T-cell (primary cell): Measurements from ENCODE around the gene RFNG. TPM values are rescaled to one million over a fixed set of nuclear protein-coding genes. Genes with fewer than 3 reads are reported as not detected.

Experiments used
- ATAC-seq, 4 experiments: fragments of 200-7000 bp in 3 of 4; fragments of 150-1000 bp in 1 of 4; cut with Tn5 transposase; replicated peaks in 1 of 4; 1 replicate in 3 of 4; 2 replicates in 1 of 4; pipeline ENCODE4 v1.10.0; 2021; ENCODE audit warnings: moderate library complexity in 3 of 4, mild to moderate bottlenecking in 2 of 4, moderate number of reproducible peaks in 1 of 4
- CTCF ChIA-PET, 2 donors: fragments of 300-600 bp; sonication (Branson Sonifier 250); formaldehyde crosslinking; loops; one replicate each; lab custom pipeline; 2022; ENCODE audit warnings: antibody characterized with exemption in 2 of 2; lab: Charles Lee
- POLR2A ChIA-PET, 2 donors: fragments of 300-600 bp; sonication (Branson Sonifier 250); formaldehyde crosslinking; loops; one replicate each; lab custom pipeline; 2022; ENCODE audit warnings: antibody characterized with exemption in 2 of 2; lab: Charles Lee
- DNase-seq, 35 experiments: peaks; one replicate each; pipeline versions ENCODE4 v3.0.0 to v3.0.0-alpha.2; 2013 to 2023
- H3K27ac ChIP-seq: one replicate; pipeline ENCODE4 v1.5.1; 2013; ENCODE audit warnings: low read length
- H3K27me3 ChIP-seq, 2 experiments: replicated peaks in 1 of 2; 1 replicate in 1 of 2; 2 replicates in 1 of 2; pipeline versions ENCODE4 v1.6.1 to v1.7.0; 2013; ENCODE audit warnings: low read length in 1 of 2, mixed read lengths in 1 of 2; ENCODE audit not compliant: control insufficient read depth in 2 of 2, insufficient read depth in 2 of 2; ENCODE audit errors: extremely low read depth in 1 of 2
- H3K36me3 ChIP-seq, 2 donors: 1 replicate in 1 of 2; 2 replicates in 1 of 2; pipeline versions ENCODE4 v1.6.1 to v1.7.0; 2013; ENCODE audit warnings: low read length in 1 of 2; ENCODE audit not compliant: control insufficient read depth in 2 of 2, insufficient read depth in 1 of 2; ENCODE audit errors: extremely low read depth in 1 of 2
- H3K4me1 ChIP-seq, 2 experiments: 1 replicate in 1 of 2; 2 replicates in 1 of 2; pipeline versions ENCODE4 v1.6.1 to v1.7.0; 2013; ENCODE audit warnings: low read length in 2 of 2, mixed read lengths in 1 of 2; ENCODE audit not compliant: insufficient read depth in 2 of 2, control insufficient read depth in 1 of 2; ENCODE audit errors: extremely low read depth in 1 of 2
- H3K4me3 ChIP-seq, 2 donors: 1 replicate in 1 of 2; 2 replicates in 1 of 2; pipeline versions ENCODE4 v1.5.1 to v1.7.0; 2013; ENCODE audit warnings: mild to moderate bottlenecking in 2 of 2, low read length in 1 of 2, moderate library complexity in 1 of 2; ENCODE audit not compliant: control insufficient read depth in 1 of 2; ENCODE audit errors: extremely low read depth in 1 of 2
- H3K9me3 ChIP-seq: 2 replicates; pipeline ENCODE4 v1.7.0; 2013
- H3K27ac Mint-ChIP-seq, 2 donors: one replicate each; pipeline ENCODE4 v1.8.0; 2020 to 2021; ENCODE audit warnings: mild to moderate bottlenecking in 2 of 2, mixed read lengths in 2 of 2
- H3K27me3 Mint-ChIP-seq, 2 donors: one replicate each; pipeline ENCODE4 v1.8.0; 2021 to 2022; ENCODE audit warnings: mixed read lengths in 2 of 2
- H3K36me3 Mint-ChIP-seq: one replicate; pipeline ENCODE4 v1.8.0; 2021; ENCODE audit warnings: mixed read lengths
- H3K4me1 Mint-ChIP-seq, 3 donors: one replicate each; pipeline ENCODE4 v1.8.0; 2020 to 2022; ENCODE audit warnings: mixed read lengths in 3 of 3, mild to moderate bottlenecking in 1 of 3
- H3K4me3 Mint-ChIP-seq, 3 donors: one replicate each; pipeline ENCODE4 v1.8.0; 2020 to 2022; ENCODE audit warnings: mild to moderate bottlenecking in 3 of 3, mixed read lengths in 3 of 3, moderate library complexity in 3 of 3
- H3K9me3 Mint-ChIP-seq, 3 donors: one replicate each; pipeline ENCODE4 v1.8.0; 2020 to 2022; ENCODE audit warnings: mixed read lengths in 3 of 3
- WGBS: methylation state at CpG from one replicate; pipeline ENCODE4 v1.1.5; 2013; ENCODE audit warnings: missing lambda C conversion rate; ENCODE audit not compliant: insufficient coverage; 5-methylcytosine and 5-hydroxymethylcytosine counted together
- total RNA-seq, 35 experiments: library from RNA in 6 of 35; stranded (reverse) in 6 of 35; fragments of 120-200 nt in 1 of 35; gene quantifications; one replicate each; pipeline versions ENCODE4 v1.2.1 to v1.2.4 and lab custom pipeline; 2013 to 2026

Gene RFNG
- total RNA-seq, 5 donors from 2014 or later (not counting 1 experiment from before 2014, with no cell fraction given), result 31.5 to 38.6 (median 35.2) TPM

DNA sequence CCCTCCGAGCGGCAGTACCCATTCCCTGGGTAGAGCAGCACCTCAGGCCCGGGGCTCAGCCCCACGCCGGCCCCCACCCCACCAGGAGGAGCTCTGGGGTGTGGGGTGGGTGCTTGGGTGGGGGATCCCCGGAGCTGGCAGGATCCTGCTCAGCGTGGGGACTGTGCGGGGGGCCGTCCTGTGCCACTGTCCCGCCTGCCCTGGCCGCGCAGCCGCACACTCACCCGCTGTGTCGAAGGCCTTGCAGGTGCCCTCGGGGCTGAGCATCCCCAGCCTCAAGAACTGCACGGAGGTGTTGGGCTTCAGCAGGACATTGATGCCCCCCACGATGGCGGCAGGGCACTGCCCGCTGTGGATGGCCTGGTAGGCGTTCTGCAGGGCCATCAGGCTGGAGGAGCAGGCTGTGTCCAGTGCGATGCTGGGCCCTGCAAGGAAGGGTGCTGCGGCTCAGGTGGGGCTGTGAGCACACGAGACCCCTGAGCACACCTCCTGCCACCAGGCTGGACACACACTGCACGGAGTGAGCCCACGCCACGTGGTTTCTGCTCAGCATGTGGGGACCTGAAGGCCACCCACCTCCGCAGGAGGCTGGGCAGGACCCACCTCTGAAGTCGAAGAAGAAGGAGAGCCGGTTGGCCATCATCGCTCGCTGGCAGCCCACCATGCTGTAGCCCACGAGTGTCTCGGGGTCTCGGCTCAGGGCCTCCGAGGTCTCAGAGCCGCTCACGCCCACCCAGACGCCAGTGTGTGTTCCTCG, 41.6 kb upstream of the RFNG start:
- Mint-ChIP-seq H3K27me3 (no peaks in the 10 kb centered on the region), H3K4me3 (no peak overlapping the region), H3K27ac (no peak overlapping the region), H3K36me3 (peaks cover 4% of the 10 kb centered on the region), H3K4me1 (peaks cover 2 to 5% (median 2%) of the 10 kb centered on the region in 3 donors), H3K9me3 (no peaks in the 10 kb centered on the region)
- peak in 2 of 35 experiments; percentile 1 to 3 for DNase-seq
- Histone ChIP-seq H3K27me3 (no peaks in the 10 kb centered on the region), H3K27ac (no peak overlapping the region), H3K4me1 (peaks cover 5 to 18% of the 10 kb centered on the region in 2 experiments), H3K36me3 (peaks cover 25 to 71% of the 10 kb centered on the region in 2 donors), H3K9me3 (no peaks in the 10 kb centered on the region), H3K4me3 (no peak overlapping the region)
- ChIA-PET POLR2A (interaction anchor here in 1 of 2 donors (0.7 to 0.8 kb wide), 2 partner anchors 73 to 349 kb away, joined by 3 to 8 read pairs; no protein-coding TSS in a partner anchor), CTCF (interaction anchor here in 1 of 2 donors (0.6 kb wide), 1 partner anchor 208 kb away, joined by 3 read pairs; no protein-coding TSS in a partner anchor)
- 98% methylated on average over 34 of the region's 40 CpGs for WGBS
- no peak for ATAC-seq

DNA sequence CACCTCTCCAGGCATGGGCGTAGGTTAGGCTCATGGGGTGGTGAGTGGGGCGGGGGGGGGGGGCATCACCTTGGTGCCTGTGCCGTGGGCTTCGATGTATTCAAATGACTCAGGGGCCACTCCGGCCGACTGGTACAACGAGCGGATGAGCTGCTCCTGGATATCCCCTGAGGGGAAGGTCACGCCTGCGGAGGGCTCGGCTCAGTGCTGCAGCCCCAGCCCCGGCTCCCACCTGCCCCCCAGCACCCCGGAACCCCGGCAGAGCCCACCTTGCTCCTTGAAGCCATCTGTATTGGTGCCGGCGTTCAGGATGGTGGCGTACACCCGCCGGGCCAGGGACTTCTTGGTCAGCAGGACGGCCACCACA, 41.0 kb upstream of the RFNG start:
- POLR2A ChIA-PET, result interaction anchor here in 1 of 2 donors (0.7 to 0.8 kb wide), 2 partner anchors 73 to 349 kb away, joined by 3 to 8 read pairs; no protein-coding TSS in a partner anchor
- no peak for DNase-seq
- Histone ChIP-seq H3K9me3 (no peaks in the 10 kb centered on the region), H3K27me3 (no peaks in the 10 kb centered on the region), H3K27ac (no peak overlapping the region), H3K36me3 (peaks cover 25 to 75% of the 10 kb centered on the region in 2 donors), H3K4me1 (peaks cover 5 to 18% of the 10 kb centered on the region in 2 experiments), H3K4me3 (no peak overlapping the region)
- peaks cover 4% of the 10 kb centered on the region for H3K36me3 Mint-ChIP-seq
- 94% methylated on average over 16 of the region's 20 CpGs for WGBS
- CTCF ChIA-PET, result interaction anchor here in 1 of 2 donors (0.6 kb wide), 1 partner anchor 208 kb away, joined by 3 read pairs; no protein-coding TSS in a partner anchor
- H3K4me1 Mint-ChIP-seq, result peaks cover 2 to 5% (median 2%) of the 10 kb centered on the region in 3 donors
- ATAC-seq, result no peak
- H3K27me3 Mint-ChIP-seq, result no peaks in the 10 kb centered on the region
- no peaks in the 10 kb centered on the region for H3K9me3 Mint-ChIP-seq
- no peak overlapping the region for H3K4me3 Mint-ChIP-seq
- H3K27ac Mint-ChIP-seq, result no peak overlapping the region

DNA sequence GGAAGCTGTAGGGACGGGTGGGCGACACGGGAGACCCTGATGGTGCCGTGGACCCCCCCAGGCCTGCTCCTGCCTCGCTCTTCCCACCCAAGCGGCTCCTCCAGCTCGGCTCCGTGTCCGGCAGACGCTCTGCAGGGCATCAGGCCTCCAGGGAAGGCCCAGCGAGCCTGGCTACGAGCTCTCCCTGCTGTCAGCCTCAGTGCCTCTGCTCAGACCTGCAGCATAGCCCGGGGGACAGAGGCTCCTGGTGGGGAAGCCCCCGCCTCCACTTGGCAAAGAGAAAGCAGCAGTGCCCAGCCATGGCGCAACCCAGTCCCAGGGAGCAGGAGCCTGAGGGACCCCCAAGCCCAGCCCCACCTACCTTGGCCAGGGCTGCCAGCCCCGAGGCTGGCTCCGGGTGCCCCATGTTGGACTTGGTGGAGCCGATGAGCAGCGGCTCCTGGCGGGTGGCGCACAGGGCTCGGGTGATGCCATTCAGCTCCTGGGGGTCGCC, 40.5 kb upstream of the RFNG start:
- Histone ChIP-seq H3K27ac (no peak overlapping the region), H3K36me3 (peaks cover 25 to 79% of the 10 kb centered on the region in 2 donors), H3K4me1 (peaks cover 4 to 17% of the 10 kb centered on the region in 2 experiments), H3K27me3 (no peaks in the 10 kb centered on the region), H3K9me3 (no peaks in the 10 kb centered on the region), H3K4me3 (no peak overlapping the region)
- Mint-ChIP-seq H3K9me3 (no peaks in the 10 kb centered on the region), H3K4me3 (no peak overlapping the region), H3K27me3 (no peaks in the 10 kb centered on the region), H3K36me3 (peaks cover 4% of the 10 kb centered on the region), H3K27ac (no peak overlapping the region), H3K4me1 (peaks cover 2 to 5% (median 2%) of the 10 kb centered on the region in 3 donors)
- DNase-seq (no peak), ATAC-seq (no peak)
- ChIA-PET POLR2A (interaction anchor here (0.5 to 0.8 kb wide), 2 partner anchors 74 to 284 kb away, joined by 3 to 5 read pairs; no protein-coding TSS in a partner anchor), CTCF (no interaction called here)
- 96% methylated on average over 19 of the region's 23 CpGs for WGBS

DNA sequence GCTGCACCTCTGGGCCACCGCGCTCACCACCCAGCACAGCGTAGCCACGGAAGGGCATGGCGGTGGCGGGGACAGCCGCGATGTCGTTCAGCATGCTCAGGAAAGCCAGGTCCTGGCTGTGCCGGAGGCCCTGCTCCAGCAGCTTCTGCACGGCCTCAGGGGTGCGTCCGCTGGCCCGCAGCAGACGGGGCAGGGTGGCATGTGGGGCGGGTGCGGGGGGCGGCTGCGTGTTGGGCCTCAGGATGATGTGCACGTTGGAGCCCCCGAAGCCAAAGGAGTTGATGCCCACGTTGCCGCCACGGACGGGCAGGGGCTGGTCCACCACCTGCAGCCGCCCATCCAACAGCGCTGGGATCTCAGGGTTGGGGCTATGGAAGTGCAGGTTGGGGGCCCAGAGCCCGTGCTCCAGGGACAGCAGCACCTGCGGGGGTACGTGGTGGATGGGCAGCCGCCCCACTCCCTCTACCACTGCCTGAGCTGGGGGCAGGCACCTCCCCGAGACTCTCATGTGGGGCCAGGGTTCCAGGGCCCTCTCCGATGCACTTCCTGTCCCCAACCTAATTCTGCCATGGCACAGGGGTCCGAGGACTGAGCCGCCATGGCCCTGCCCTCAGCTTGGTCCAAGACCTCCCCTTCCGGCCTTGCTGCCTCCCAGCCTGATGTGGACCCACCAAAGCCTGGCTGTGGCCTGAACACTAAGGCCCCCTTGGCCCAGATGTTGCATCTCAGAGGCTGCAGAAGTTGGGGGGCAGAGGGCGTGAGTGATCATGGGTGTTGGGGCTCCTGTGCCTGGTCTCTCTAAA, 39.9 kb upstream of the RFNG start:
- H3K36me3 Mint-ChIP-seq, result peaks cover 4% of the 10 kb centered on the region
- H3K27ac Mint-ChIP-seq, result no peak overlapping the region
- peaks cover 25 to 84% of the 10 kb centered on the region in 2 donors for H3K36me3 ChIP-seq
- no peak overlapping the region for H3K27ac ChIP-seq
- H3K9me3 ChIP-seq, result no peaks in the 10 kb centered on the region
- H3K4me3 Mint-ChIP-seq, result no peak overlapping the region
- ATAC-seq (no peak), DNase-seq (no peak)
- CTCF ChIA-PET, result no interaction called here
- H3K4me1 Mint-ChIP-seq, result peaks cover 2 to 5% (median 2%) of the 10 kb centered on the region in 3 donors
- H3K27me3 ChIP-seq, result no peaks in the 10 kb centered on the region
- H3K9me3 Mint-ChIP-seq, result no peaks in the 10 kb centered on the region
- H3K4me1 ChIP-seq, result peaks cover 0 to 10% of the 10 kb centered on the region in 2 experiments
- no peaks in the 10 kb centered on the region for H3K27me3 Mint-ChIP-seq
- POLR2A ChIA-PET, result no interaction called here
- WGBS, result 98% methylated on average over 32 of the region's 37 CpGs
- H3K4me3 ChIP-seq, result no peak overlapping the region

DNA sequence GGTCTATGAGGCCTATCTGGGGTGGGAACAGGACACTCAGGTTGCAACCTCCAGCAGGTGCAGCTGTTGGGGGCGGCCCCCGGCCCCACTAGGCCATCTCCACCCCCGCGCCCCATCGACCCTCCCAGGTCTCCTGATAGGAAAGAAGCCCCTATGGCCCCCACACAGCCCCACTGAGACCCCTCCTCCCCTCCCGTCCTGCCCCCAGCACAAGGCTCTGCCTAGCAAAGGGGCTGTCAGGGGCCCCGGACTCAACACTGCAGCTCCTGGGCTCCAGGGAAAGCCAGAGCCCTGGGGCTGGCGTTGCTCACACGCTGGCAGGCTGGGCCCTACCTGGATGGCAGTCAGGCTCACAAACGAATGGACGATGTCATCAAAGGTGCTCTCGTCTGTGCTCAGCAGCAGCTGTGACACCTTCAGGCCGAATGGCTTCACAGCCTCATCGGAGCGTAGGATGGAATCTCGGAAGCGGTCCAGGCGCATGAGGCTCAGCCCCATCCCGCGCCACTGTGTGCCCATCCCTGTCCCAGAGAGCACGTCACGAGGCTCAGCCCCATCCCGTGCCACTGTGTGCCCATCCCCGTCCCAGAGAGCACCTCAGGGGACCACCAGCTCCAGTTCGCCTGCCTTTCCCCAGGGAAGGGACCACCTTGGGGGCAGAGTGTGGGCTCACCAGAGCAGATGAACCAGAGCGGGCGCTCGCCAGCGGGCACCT, 39.1 kb upstream of the RFNG start:
- H3K9me3 Mint-ChIP-seq, result no peaks in the 10 kb centered on the region
- peaks cover 0 to 3% of the 10 kb centered on the region in 2 experiments for H3K4me1 ChIP-seq
- WGBS, result 97% methylated on average over 24 of the region's 29 CpGs
- no peaks in the 10 kb centered on the region for H3K4me1 Mint-ChIP-seq
- H3K27me3 Mint-ChIP-seq, result no peaks in the 10 kb centered on the region
- peaks cover 26 to 84% of the 10 kb centered on the region in 2 donors for H3K36me3 ChIP-seq
- POLR2A ChIA-PET, result interaction anchor here in 1 of 2 donors (0.5 kb wide), 1 partner anchor 25 kb away, joined by 7 read pairs; no protein-coding TSS in a partner anchor
- CTCF ChIA-PET, result no interaction called here
- no peaks in the 10 kb centered on the region for H3K9me3 ChIP-seq
- ATAC-seq, result no peak
- H3K27ac Mint-ChIP-seq, result no peak overlapping the region
- DNase-seq, result peak in 1 of 35 experiments; percentile 1
- peaks cover 4% of the 10 kb centered on the region for H3K36me3 Mint-ChIP-seq
- no peak overlapping the region for H3K4me3 ChIP-seq
- no peaks in the 10 kb centered on the region for H3K27me3 ChIP-seq
- no peak overlapping the region for H3K4me3 Mint-ChIP-seq
- no peak overlapping the region for H3K27ac ChIP-seq
